Subcutaneous adipose tissue (tissue), 4 donors: ENCODE measurements around the gene COMP. TPM values are rescaled to one million over a fixed set of nuclear protein-coding genes. Genes with fewer than 3 reads are reported as not detected.

Experiments used
- CTCF ChIP-seq: fragments of 450-650 bp; IDR thresholded peaks from one replicate; pipeline ENCODE4 v1.5.1; 2016; ENCODE audit warnings: low read depth, mild to moderate bottlenecking, control low read depth, antibody characterized with exemption, moderate library complexity
- total RNA-seq, 4 donors: library from RNA; depleted of rRNA; stranded (reverse); fragments of >200 nt; gene quantifications; one replicate each; pipeline ENCODE4 v1.1.0, GENCODE V29; 2016

The COMP gene
- total RNA-seq, 4 donors from 2014 or later, result 6.2 to 48.0 (median 14.2) TPM

- no peak for TF ChIP-seq CTCF
These were observed 20.3 kb downstream of the COMP start for GRCh38 chr19:18770663-18771327.

DNA sequence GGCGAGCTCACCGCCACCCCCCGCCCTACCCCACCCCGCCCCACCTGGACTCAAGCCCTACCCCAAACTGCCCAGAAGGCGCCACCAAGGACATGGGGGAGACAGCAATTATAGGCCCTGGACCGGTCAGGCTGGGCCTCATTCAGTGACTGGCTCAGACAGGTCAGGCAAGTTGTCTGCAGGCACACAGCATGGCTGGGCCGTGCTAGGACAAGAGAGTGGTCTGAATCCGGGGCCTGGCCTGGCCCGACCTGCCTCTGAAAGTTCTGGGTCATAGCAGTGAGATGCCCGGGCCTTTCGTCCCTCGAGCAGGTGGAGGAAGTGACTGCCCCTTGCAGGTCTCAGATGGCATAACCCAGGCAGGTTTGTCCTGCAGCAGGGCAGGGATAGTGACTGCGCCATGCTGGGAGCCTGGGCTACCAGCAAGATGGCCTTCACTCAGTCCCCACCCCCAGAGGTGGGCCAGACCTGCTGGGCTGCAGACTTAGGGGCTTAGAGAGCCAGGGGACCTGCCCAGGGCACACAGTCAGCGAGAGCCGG is 21.0 kb downstream of the COMP start:
- TF ChIP-seq CTCF, result no peak

DNA sequence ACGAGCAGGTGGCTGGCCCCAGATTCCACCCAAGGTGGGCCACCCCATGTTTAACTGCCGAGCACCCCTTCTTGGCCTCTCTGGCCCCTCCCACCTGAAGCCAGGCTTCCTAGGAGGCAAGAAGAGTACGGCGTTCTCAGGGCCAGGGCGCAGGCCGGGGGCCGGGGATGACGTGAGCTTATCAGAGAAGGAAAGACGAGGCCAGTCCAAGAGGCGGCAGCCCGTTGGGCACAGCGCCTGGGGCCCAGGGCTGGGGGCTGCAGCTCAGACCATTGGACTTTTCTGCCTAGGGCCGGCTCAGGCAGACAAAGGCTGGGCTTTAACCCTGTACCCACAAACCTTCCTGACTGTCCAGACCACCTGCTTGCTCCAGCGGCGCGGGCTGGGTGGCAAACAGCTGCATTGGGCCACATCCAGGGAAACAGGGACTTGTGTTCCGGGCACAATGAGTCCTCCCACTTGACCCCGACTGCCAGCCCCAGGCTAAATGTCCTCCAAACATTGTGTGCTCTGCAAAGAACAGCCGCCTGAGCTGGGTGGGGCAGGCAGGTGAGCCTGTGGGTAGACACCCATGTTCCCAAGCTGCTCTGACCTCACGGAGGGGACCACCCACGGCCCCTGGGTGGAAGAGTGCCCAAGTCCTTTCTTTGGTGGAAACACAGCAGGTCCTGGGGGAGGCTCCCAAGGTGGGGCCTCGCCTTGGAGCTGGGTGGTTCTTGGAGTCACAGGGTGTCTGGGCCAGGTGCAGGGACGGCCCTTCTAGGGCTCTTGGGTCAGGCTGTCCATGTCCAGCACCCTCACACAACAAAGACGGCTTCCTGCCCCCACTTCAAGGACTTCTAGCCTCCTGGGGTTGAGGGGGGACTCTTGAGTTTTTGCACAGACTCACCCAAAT is 21.9 kb downstream of the COMP start:
- TF ChIP-seq CTCF, result no peak

DNA sequence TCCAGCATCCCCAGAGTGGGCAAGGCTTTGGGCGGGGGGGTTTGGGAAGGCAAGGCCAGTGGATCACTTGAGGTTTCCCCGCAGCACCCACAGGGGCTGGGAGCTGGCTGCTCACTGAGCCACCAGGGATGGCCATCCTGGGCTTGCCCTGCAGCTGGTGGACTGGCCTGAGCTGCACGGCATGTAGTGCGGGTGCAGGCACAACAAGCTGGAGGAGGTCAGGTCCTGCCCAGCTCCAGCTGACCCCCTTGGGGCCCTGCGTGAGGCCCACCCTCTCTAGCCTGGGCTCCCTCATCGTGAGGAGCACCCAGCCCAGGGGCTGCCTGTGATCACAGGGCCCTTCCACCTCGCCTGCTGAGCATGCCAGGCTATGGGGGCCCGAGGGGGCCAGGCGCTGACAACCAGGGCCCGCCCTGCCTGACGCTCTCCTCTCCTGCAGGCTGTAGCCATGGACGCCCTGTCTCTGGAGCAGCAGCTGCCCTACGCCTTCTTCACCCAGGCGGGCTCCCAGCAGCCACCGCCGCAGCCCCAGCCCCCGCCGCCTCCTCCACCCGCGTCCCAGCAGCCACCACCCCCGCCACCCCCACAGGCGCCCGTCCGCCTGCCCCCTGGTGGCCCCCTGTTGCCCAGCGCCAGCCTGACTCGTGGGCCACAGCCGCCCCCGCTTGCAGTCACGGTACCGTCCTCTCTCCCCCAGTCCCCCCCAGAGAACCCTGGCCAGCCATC is 22.9 kb downstream of the COMP start:
- no peak for TF ChIP-seq CTCF

DNA sequence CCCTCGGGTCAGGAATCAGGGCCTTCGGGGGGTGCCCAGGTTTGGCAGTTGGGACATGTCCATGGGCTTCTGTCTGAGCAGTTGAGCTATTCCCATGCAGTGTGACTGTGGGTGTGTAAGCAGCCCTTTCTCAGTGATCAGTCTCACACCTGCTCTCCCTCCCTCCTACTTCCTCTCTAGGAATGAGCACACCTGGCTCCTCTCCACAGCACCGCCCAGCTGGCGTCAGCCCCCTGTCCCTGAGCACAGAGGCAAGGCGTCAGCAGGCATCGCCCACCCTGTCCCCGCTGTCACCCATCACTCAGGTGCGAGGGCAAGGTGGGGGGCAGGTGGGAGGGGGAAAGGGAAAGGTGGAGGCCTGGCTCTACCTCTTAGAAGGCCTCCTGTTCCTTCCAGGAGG is 25.9 kb downstream of the COMP start:
- TF ChIP-seq CTCF, result no peak

GRCh38 chr19:18764591-18765051 is 26.5 kb downstream of the COMP start:
- TF ChIP-seq CTCF, result no peak
